Fibroblast of skin of left biceps (primary cell): ENCODE results near the gene CEP72.
"Not testable (repeated sequence)": the region's sequence is repeated elsewhere in the genome, so short reads cannot be mapped to it uniquely, and the experiment has no call there.

ENCODE experiments used
- DNase-seq, 2 experiments: peaks; one replicate each; pipeline ENCODE4 v3.0.0-alpha.2; 2013; ENCODE audit warnings: low read depth in 2 of 2

The CEP72 gene, protein sequence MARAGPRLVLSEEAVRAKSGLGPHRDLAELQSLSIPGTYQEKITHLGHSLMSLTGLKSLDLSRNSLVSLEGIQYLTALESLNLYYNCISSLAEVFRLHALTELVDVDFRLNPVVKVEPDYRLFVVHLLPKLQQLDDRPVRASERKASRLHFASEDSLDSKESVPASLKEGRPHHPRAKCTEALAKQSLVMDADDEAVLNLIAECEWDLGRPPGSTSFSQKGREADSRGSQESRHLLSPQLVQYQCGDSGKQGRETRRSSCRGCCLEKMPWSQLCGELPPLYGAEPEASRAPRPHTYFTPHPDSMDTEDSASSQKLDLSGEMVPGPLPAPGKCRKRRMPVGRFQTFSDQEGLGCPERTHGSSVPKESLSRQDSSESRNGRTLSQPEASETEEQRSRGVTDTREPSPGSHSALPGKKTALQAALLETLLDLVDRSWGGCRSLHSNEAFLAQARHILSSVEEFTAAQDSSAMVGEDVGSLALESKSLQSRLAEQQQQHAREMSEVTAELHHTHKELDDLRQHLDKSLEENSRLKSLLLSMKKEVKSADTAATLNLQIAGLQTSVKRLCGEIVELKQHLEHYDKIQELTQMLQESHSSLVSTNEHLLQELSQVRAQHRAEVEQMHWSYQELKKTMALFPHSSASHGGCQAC

DNA sequence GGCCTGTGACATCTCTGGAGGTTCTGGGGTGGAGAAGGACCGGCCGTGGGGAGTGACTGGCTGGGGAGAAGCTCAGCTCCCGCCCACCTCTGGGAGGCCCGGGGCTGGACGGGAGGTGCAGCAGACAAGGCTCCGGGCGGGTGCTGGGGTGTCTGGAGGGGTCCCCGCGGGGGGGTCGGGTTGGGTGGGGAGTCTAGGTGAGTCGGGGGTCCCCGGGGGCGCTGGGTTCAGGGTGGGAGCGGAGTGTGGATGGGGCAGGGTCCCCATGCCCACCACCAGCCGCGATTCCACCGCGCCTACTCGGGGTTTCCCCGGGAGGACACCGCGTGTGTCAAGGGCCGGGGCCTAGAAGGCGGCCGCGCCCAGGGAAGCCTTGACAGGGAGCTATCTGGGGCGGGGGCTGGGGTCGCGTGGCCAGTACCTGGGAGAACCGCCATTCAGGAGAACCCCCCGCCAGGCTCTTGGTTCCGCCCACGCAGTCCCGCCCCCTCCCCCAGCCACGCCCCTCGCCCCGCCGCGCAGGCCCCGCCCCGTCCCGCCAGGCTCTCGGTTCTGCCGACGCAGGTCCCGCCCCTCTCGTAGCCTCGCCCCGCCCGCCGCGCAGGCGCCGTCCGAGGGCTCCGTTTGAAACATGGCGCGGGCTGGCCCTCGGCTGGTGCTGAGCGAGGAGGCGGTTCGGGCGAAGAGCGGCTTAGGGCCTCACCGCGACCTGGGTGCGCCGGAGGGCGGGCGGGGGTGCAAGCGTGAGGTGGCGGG is at the start of gene CEP72:
Gene CEP72, plus strand, starts transcription at position 610 of the 756 bp plus-strand sequence. Its CDS starts 22 bp downstream, at position 632.
- DNase-seq = peak; percentile 49 to 53

DNA sequence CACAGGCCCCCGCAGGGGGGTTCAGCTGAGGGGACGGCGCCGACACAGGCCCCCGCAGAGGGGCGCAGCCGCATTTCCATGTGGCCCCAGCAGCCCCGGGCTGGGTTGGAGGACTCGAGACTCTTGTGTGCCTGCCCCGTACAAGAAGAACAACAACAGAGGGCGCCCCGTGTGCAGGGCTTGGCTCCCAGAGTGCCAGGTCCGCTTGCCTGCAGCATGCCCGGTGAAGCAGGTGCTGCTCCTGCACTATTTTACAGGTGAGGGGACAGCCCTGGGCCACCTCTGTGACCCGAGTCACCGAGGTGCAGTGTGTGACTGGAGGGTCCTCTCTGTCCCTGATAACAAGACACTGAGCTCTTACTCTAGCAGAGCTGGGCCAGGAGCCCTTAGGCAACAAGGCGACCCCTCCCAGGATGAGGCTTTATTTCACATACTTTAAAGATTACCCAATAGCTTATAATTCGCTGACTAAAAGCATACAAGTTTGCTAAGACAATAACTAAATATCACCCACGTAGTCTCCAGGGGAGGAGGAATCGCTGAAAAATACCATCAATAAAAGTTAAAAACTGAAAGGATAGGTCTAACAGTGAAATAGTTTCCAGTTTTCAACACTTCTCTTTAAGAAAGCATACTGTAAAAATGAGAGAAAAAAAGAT is 46.2 kb upstream of the CEP72 start:
- DNase-seq = no peak

DNA sequence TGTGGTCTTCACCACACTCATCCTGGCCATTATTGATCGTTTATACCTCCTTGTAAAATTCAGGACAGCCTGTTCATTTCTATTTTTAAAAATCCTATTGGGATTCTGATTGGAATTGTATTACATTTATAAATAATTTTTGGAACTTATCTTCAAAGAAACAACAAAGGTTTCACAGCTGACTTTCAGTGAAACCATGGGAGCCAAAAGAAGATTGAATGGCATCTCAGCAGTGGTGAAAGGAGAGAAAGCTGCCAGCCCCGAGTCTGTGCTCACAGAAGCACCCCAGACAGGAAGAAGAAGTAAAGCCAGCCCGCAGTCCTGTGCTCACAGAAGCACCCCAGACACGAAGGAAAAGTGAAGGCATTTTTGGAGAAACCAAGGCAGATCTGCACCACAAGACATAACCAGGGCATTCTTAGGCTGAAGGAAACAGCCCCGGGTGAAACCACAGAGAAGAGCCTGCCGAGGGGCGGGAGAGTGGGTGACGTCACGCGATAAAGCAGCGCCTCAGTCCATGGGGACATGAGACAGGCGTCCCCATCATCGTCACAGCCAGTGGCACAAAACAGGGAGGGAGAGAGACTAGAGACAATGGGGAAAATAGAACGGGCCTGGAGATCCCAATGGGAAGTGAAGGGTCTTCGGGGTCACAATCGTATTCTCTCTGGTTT is 45.4 kb upstream of the CEP72 start:
- DNase-seq = no peak

DNA sequence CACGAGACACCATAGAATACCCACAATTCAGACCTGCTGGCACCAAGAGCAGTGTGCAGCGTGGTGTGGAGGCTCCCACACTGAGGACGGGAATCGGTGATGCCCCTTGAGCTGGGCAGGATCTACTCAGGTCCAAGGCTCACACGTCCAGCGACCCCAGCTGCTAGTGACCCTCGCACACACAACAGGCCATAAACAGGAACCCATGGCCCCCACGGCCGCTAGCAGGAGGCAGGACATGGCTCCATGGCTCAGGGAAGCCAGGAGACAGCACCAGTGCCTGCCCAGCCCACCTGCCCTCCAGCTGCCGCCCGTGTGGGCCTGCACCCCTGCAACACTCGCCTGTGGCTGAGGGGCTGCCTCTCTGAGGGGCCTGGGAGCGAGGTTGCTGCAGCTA is 44.5 kb upstream of the CEP72 start:
- no peak for DNase-seq

DNA sequence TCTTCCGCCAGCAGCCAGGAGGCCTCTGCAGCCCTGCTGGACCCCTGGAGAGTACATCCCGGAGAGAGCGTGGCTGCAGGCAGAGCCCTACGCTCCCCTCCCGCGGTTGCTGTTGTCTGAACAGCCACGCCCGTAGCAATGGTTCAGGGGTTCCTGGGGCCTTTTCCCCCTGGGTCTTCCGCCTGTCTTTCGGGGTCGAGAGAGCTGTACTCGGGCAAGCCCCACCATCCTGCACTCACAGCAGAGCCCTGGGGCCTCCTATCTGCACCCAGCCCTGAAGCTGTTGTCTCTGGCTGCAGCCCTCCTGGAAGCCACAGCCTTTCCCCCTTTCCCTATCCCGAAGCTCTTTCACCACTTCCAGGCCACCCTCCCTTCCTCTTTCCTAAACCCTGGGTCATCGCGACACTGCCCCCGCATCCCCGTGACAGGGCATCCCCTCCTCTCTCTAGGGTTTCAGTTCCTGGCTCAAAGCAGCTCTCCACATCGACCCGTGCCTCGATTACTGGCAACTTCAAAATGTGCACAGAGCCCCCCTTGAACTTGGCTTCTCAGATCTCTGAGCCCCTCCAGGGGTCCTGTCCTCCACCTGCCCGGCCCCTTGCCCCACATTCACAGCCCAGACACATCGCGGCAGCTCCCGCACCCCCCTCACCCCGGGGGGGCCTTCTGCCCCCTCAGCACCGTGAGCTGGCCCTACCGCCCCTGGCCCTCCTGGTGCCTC is 43.9 kb upstream of the CEP72 start:
- no peak for DNase-seq

DNA sequence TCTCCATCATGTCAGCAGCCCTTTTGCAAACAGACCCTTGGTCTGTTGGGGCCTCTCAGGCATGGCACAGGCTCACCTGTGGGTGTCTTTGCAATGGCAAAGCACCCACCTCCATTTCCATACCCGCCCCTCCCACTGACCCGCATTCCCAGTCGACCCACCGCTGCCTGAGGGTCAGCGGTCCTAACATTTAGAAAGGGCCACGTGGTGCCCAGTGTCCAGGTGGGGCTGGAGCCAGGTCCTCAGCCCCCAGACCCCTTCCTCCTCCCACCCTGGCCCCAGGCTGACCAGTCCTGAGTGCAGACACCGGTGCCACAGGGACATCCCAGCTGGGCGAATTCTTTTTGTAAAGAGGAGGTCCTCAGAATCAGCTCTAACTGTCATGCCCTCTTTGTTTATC is 43.3 kb upstream of the CEP72 start:
- DNase-seq = no peak

DNA sequence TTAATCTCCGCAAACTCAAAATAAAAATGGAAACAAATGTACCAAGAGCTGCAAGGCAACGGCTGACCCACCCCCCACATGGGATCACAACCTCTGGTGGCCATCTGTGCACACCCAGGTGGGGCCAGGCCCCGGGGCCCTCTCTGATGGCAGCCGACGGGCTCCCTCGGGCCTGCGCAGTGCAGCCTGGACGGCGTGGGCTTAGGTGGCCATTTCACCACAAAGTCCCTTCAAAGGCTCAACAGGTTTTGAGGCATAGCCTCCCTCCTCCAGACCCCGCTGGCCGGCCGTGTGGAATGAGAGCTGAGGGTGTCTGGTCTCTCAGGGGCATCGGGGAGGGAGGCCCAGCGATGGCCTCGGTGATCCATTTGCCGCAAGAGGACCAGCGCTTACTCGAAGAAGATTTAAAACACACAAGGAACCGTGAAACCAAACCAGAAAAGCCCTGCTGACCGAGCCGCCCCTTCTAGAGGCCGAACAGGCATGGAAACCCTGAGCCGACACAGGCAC is 42.7 kb upstream of the CEP72 start:
- DNase-seq = no peak

DNA sequence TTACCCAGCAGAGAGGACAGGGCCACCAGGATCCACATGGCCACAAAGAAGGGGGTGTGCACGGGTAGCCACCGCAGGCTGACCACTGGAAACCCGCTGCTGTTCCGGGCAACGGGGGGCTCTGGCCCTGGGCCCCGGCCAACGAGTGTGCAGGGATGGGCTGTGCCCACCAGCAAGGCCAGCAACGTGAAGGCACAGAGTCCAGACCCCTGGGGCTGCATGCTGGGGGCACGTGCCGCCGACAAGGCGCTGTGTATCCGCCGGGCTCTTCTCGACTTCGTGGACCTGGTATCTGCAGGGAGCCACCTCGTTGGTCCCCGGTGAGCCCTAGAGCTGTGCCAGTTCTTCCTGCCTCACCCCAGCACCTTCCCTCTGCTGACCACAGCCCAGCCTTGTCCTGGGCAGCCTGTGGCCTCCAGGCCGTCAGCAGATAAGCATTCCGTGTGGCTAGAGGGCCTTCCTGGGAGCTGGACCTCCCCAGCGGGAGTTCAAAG is 42.2 kb upstream of the CEP72 start:
- DNase-seq = no peak

DNA sequence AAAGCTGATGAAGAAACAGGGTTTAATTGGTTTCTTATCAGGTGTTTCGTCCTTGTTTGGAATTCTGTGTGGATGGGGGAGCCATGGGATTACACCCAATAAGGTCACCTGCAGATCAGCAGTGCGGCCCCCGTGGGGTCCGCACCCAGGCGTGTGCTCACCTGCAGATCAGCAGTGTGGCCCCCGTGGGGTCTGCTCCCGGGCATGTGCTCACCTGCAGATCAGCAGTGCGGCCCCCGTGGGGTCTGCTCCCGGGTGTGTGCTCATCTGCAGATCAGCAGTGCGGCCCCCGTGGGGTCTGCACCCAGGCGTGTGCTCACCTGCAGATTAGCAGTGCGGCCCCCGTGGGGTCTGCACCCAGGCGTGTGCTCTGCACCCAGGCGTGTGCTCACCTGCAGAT is 41.7 kb upstream of the CEP72 start:
- no peak for DNase-seq

DNA sequence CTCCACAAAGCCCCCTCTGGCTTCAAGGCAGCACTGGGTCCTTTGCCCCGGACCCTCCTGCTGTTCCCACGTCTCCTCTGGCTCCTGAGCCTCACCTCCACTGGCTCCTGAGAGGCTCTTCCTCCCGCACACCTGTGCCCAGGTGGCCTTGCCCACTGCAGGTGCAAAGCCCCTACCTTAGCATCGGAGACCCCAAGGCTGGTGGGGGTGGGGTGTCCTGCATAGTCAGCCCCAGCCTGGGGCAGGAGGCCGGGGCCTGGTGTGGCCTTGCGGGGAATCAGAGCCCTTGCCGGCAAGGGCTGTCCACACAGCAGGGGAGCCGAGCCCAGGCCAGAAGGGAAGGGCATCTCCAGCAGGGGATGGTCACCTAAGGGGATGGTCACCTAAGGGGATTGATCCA is 41.3 kb upstream of the CEP72 start:
- no peak for DNase-seq

DNA sequence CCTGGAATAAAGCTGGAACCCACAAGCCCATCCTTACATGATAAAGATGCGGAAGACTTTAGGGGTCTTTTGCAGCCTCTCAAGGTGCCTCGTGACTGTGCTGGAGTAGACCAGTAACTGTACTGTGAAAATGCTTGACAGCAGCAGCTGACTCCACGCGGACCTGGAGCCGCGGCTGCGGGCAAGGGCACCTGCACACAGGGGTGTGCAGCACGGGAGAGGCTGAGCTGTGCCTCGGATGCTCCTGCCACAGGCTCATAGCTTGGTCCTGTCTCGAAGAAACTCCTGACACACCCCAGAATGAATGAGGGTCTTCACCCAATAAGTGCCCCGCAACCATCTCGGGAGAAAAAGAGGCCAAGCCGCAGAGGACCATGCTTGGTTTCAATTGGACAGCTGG is 40.3 kb upstream of the CEP72 start:
- DNase-seq = no peak

DNA sequence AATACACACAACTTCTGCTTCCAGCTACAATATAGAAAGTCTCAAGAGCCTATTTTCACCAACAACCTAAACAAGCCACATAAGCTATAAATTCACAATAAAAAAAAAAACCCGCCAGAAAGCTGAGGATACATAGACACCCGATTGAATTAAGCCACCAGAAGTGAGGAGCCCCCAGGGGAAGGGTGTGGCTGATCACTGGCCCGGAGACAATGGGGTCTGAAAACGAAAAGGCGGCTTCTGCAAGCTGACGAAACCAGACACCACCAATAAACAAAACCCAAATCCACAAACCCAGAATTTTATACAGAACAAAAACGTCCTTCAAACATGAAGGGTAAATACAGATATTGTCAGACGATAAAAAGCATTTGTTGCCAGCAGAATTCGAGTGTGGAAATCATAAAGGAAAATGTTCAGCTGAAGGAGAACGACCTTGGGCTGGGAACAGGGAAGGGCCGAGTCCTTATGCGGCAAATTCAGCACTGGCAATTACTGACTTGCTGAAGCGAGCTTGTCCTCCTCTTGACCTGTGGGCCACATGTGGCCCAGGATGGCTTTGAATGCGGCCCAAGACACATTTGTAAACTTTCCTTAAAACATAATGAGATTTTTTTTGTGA is 39.6 kb upstream of the CEP72 start:
- no peak for DNase-seq

DNA sequence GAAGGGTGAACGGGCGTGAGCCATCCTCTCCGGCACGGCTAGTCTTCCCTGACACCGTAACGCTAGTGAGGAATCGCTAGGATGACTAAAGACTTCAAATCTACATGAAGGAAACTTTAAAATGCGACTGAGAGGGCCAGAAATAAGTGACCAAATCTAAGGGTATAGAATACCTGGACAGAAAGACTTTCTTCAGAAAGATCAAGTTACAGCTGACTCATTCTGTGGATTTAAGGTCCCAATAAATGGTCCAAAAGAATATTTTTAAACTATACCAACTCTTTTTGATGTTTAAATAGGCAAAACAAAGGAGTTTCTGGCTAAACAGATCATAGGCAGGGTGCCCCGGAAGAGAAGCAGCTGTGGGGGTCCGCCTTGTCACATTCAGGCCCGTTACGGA is 38.9 kb upstream of the CEP72 start:
- no peak for DNase-seq

DNA sequence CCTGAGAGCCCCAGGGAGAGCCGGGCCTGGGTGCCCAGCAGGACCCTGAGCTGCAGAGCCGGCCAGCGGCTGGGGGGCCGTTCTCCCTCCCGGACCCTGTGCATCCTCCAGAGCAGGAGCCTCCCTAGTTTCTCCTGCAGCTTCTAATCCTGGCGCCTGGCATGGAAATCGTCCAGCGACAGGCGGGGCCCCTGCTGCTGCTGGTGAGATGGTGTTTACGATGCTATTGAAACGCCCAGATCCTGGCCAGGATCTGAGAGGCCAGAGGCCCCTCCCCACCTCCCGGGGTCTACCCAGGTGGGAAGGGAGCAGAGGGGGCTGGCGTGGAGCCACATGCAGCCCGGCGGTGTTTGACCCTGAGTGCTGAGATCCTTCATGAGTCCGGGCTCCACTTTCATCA is 38.2 kb upstream of the CEP72 start:
- no peak for DNase-seq

DNA sequence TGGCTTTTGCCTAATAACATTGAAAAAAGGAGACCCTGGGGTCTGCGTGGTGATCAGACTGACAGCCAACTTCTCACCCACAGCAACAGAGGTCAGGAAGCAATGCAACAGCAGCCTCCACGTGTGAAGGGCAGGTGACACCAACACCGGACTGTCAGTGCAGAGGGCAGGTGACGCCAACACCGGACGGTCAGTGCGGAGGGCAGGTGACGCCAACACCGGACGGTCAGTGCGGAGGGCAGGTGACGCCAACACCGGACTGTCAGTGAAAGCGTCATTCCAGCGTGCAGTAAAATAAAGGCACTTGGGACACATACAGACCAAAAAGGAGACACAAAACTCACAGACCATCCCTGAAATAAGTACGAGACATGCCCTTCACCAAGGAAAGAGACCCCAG is 37.2 kb upstream of the CEP72 start:
- DNase-seq = no peak

DNA sequence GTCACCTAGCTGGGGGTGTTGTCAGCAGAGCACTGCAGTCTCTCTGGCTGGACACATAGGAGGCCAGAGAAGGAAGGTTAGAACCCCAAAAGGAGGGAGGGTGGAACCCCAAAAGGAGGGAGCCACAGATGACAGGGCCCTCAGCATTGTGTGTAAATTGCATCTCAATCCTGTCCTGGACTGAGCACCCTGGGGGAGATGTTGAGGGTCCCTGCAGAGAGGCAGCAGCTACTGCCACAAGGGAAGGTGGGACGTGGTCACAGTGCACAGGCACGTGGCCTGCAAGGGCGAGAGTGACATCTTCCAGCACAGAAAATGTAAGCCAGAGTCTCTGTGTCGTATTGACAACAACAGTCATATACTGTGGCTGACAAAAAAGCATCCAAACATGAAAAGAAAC is 36.5 kb upstream of the CEP72 start:
- DNase-seq = no peak

DNA sequence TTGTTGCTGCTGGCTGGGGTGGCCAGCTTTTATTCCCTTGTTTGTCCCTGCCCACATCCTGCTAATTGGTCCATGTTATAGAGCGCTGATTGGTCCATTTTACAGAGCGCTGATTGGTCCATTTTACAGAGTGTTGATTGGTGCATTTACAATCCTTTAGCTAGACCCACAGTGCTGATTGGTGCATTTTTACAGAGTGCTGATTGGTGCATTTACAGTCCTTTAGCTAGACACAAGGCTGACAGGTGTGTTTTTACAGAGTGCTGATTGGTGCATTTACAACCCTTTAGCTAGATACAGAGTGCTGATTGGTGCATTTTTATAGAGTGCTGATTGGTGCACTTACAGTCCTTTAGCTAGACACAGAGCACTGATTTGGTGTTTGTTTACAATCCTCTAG is 34.9 kb upstream of the CEP72 start:
- DNase-seq = not testable (repeated sequence)

DNA sequence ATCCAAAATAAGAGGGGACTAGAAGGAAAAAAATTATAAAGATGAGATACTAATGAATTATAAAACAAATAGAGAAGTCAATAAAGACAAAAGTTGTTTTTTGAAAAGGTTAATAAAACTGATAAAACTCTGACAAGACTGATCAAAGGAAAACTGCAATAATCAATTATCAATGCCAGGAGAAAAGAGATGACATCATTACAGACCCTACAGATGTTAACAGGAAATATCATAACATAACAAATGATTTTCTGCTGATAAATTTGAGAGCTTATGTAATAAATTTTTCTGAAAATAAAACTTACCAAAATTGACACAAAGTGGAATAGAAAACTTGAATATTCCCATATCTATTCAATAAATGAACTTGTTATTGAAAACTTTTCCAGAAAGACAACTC is 34.3 kb upstream of the CEP72 start:
- DNase-seq = no peak

DNA sequence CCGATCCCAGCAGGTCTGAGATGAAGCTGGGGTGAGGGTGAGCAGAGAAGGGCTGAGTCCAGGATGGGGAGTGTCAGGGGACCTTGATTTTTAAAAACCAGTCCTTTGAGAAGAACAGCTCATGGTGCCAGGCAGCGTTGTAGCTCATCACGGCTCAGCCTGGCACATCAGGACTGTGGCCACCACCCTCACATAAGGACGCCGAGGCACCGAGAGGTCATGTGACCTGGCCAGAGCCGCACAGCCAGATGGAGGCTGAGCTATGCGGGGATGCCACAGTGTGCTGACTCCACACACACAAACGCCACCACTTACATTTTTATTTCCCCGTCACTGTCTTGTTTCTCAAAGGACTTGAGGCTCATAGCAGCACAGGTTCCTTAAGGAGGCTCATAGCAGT is 32.9 kb upstream of the CEP72 start:
- no peak for DNase-seq

DNA sequence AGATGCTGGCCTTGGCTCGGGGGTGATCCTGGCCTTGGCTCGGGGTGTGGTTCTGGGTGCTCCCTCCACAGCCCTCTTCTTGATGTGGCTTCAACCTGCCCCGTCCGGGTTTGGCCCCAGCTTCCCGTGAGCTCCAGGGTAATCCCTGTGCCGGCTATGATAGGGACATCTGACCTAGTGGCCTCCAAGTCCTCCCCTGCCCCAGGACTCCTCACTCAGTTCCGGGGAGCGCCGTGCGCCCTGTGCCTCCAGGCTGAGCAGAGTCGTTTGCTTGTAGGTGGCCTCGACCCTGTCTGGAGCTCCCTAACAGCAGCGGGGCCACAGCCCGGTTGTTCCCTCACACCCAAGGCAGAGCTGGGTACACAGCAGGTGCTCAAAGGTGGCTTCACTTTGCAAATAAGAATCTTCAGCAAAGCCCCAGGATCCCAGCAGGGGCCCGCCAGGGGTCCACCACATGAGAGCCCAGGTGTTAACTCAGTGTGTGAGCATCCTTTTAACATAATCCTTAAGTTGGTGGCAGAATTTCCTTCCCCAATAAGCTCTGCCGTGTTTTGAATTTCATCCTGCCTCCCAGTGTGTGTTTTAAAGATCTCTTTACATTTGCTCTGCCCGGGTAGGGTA is 32.3 kb upstream of the CEP72 start:
- DNase-seq = no peak
